RWPE2 (cell line): ENCODE results near the gene FBXO28.
"Not testable (repeated sequence)": the region's sequence is repeated elsewhere in the genome, so short reads cannot be mapped to it uniquely, and the experiment has no call there.

Source experiments
- ATAC-seq: fragments of 200-7000 bp; cut with Tn5 transposase; 3 replicates; pipeline ENCODE4 v1.9.1; 2021; ENCODE audit warnings: low read depth
- DNase-seq: peaks from one replicate; pipeline ENCODE4 v3.0.0-alpha.2; 2020; ENCODE audit warnings: low spot score
- H3K27ac ChIP-seq: fragments of 450-650 bp; 2 replicates; pipeline ENCODE4 v1.5.1; 2017; ENCODE audit warnings: mild to moderate bottlenecking; ENCODE audit not compliant: poor library complexity, severe bottlenecking
- H3K27me3 ChIP-seq: fragments of 250-450 bp; sonication (Bioruptor Pico); 2 replicates; pipeline ENCODE4 v1.5.1; 2021; ENCODE audit warnings: mild to moderate bottlenecking, moderate library complexity; ENCODE audit not compliant: insufficient read depth, poor library complexity, severe bottlenecking
- H3K36me3 ChIP-seq: fragments of 250-450 bp; sonication (Bioruptor Pico); 2 replicates; pipeline ENCODE4 v1.5.1; 2020; ENCODE audit warnings: low read depth, mild to moderate bottlenecking, moderate library complexity
- H3K4me1 ChIP-seq: fragments of 250-450 bp; sonication (Bioruptor Pico); 2 replicates; pipeline ENCODE4 v1.5.1; 2021; ENCODE audit warnings: mild to moderate bottlenecking, moderate library complexity; ENCODE audit not compliant: insufficient read depth, poor library complexity, severe bottlenecking
- H3K4me3 ChIP-seq: fragments of 250-450 bp; sonication (Bioruptor Pico); 2 replicates; pipeline ENCODE4 v1.5.1; 2021; ENCODE audit warnings: mild to moderate bottlenecking, moderate library complexity; ENCODE audit not compliant: severe bottlenecking
- H3K9me3 ChIP-seq: fragments of 250-450 bp; sonication (Bioruptor Pico); 2 replicates; pipeline ENCODE4 v1.5.1; 2021; ENCODE audit warnings: mild to moderate bottlenecking, moderate library complexity; ENCODE audit not compliant: severe bottlenecking
- CTCF ChIP-seq: fragments of 450-650 bp; IDR thresholded peaks from one replicate; pipeline ENCODE4 v1.5.1; 2017; ENCODE audit warnings: mild to moderate bottlenecking, moderate library complexity; ENCODE audit not compliant: poor library complexity, severe bottlenecking

The FBXO28 gene

GRCh38 chr1:224067621-224068457 is 46.1 kb upstream of the FBXO28 start:
- TF ChIP-seq CTCF: no peak
- H3K4me1 ChIP-seq: peaks cover 28% of the 10 kb centered on the region
- no peak overlapping the region for H3K4me3 ChIP-seq
- H3K27ac ChIP-seq: peak overlapping the region; percentile 59
- H3K27me3 ChIP-seq: no peaks in the 10 kb centered on the region
- no peaks in the 10 kb centered on the region for H3K9me3 ChIP-seq
- peak; percentile 92 for ATAC-seq
- no peak for DNase-seq
- no peaks in the 10 kb centered on the region for H3K36me3 ChIP-seq

- no peak for TF ChIP-seq CTCF
- Histone ChIP-seq H3K36me3 (no peaks in the 10 kb centered on the region), H3K27me3 (no peaks in the 10 kb centered on the region), H3K4me3 (no peak overlapping the region), H3K4me1 (peaks cover 28% of the 10 kb centered on the region), H3K9me3 (no peaks in the 10 kb centered on the region), H3K27ac (peak overlapping the region; percentile 59)
- ATAC-seq (no peak), DNase-seq (no peak)
Measured at GRCh38 chr1:224068458-224069072, 45.3 kb upstream of the FBXO28 start.

- Histone ChIP-seq H3K27me3 (no peaks in the 10 kb centered on the region), H3K4me3 (no peak overlapping the region), H3K36me3 (no peaks in the 10 kb centered on the region), H3K27ac (no peak overlapping the region), H3K4me1 (peaks cover 28% of the 10 kb centered on the region), H3K9me3 (no peaks in the 10 kb centered on the region)
- TF ChIP-seq CTCF: no peak
- ATAC-seq: no peak
- no peak for DNase-seq
Measured at GRCh38 chr1:224069138-224069537, 44.8 kb upstream of the FBXO28 start.

GRCh38 chr1:224070521-224070920 is 43.4 kb upstream of the FBXO28 start:
- Histone ChIP-seq H3K27ac (no peak overlapping the region), H3K36me3 (no peaks in the 10 kb centered on the region), H3K9me3 (no peaks in the 10 kb centered on the region), H3K4me3 (no peak overlapping the region), H3K27me3 (no peaks in the 10 kb centered on the region), H3K4me1 (peaks cover 18% of the 10 kb centered on the region)
- ATAC-seq (no peak), DNase-seq (no peak)
- no peak for TF ChIP-seq CTCF

- no peaks in the 10 kb centered on the region for H3K27me3 ChIP-seq
- DNase-seq (no peak), ATAC-seq (no peak)
- no peaks in the 10 kb centered on the region for H3K36me3 ChIP-seq
- H3K4me1 ChIP-seq: no peaks in the 10 kb centered on the region
- no peaks in the 10 kb centered on the region for H3K9me3 ChIP-seq
- no peak overlapping the region for H3K4me3 ChIP-seq
- TF ChIP-seq CTCF: no peak
- H3K27ac ChIP-seq: no peak overlapping the region
Measured at GRCh38 chr1:224076407-224076806, 37.5 kb upstream of the FBXO28 start.

GRCh38 chr1:224079644-224080043 is 34.3 kb upstream of the FBXO28 start:
- H3K36me3 ChIP-seq, H3K27me3 ChIP-seq, DNase-seq, H3K27ac ChIP-seq, H3K4me3 ChIP-seq, H3K4me1 ChIP-seq, H3K9me3 ChIP-seq: not testable (repeated sequence)
- ATAC-seq: peak; percentile 81
